ENCODE results near the gene TBC1D10A.

- no peak for TF ChIP-seq CTCF (conservative IDR thresholded peaks at IDR 0.05; ENCODE audit: low read depth in 2 of 2)
- TF ChIP-seq POLR2AphosphoS5 (IDR thresholded peaks at IDR 0.05; ENCODE audit: low read depth): no peak
- no peak for TF ChIP-seq EZH2phosphoT487 (IDR thresholded peaks at IDR 0.05; ENCODE audit: unreplicated experiment)
- TF ChIP-seq EZH2 (IDR thresholded peaks at IDR 0.05; ENCODE audit: low read depth, unreplicated experiment): no peak
- no peak for TF ChIP-seq REST (IDR thresholded peaks at IDR 0.05; ENCODE audit: unreplicated experiment)
- TF ChIP-seq CREB1 (CRISPR knock-in tag; IDR thresholded peaks at IDR 0.05; ENCODE audit: low read depth): no peak
- no peak for TF ChIP-seq JUNB (IDR thresholded peaks at IDR 0.05; ENCODE audit: unreplicated experiment)
Measured at GRCh38 chr22:30301995-30302809, 24.5 kb downstream of the TBC1D10A start.
